ENCODE data around the gene SLC13A3.

SLC13A3 gene

GRCh38 chr20:46663531-46663930, 12.3 kb upstream of the SLC13A3 start:
- Histone ChIP-seq H3K4me3 (ENCODE audit: low read length) (no peak overlapping the region), H3K9me2 (replicated peaks; ENCODE audit: control insufficient read depth, low read length) (no peaks in the 10 kb centered on the region), H3K9me3 (ENCODE audit: control insufficient read depth, insufficient read depth, low read length) (no peaks in the 10 kb centered on the region), H3K27me3 (ENCODE audit: control insufficient read depth, low read length) (peaks cover 8% of the 10 kb centered on the region; the same call in 1 of the 2 replicates), H3K79me2 (ENCODE audit: control insufficient read depth, low read length) (no peaks in the 10 kb centered on the region), H3K27ac (ENCODE audit: low read depth, low read length) (no peak overlapping the region), H3K4me1 (ENCODE audit: control insufficient read depth, low read length) (no peaks in the 10 kb centered on the region), H3K4me2 (ENCODE audit: low read length) (no peak overlapping the region), H3K36me3 (ENCODE audit: control insufficient read depth, low read length) (no peaks in the 10 kb centered on the region), H3F3A (ENCODE audit: control insufficient read depth, insufficient read depth) (no peaks in the 10 kb centered on the region), H4K20me1 (ENCODE audit: control insufficient read depth, insufficient read depth, low read depth, low read length) (no peaks in the 10 kb centered on the region)
- TF ChIP-seq CTCF (IDR thresholded peaks at IDR 0.05; ENCODE audit: low read depth, low read length, poor library complexity, severe bottlenecking) (no peak), EZH2phosphoT487 (IDR thresholded peaks at IDR 0.05; ENCODE audit: borderline replicate concordance, low read length) (no peak)

- H3K4me2 ChIP-seq (ENCODE audit: low read length), result no peak overlapping the region
- no peak overlapping the region for H3K4me3 ChIP-seq (ENCODE audit: low read length)
- no peak for TF ChIP-seq EZH2phosphoT487 (IDR thresholded peaks at IDR 0.05; ENCODE audit: borderline replicate concordance, low read length)
- no peak for TF ChIP-seq CTCF (IDR thresholded peaks at IDR 0.05; ENCODE audit: low read depth, low read length, poor library complexity, severe bottlenecking)
These were observed 10.4 kb upstream of the SLC13A3 start for GRCh38 chr20:46661659-46662058.

GRCh38 chr20:46660487-46660886, 9.2 kb upstream of the SLC13A3 start:
- Histone ChIP-seq H3K36me3 (ENCODE audit: control insufficient read depth, low read length) (no peaks in the 10 kb centered on the region), H3F3A (ENCODE audit: control insufficient read depth, insufficient read depth) (no peaks in the 10 kb centered on the region), H3K4me3 (ENCODE audit: low read length) (no peak overlapping the region), H3K4me1 (ENCODE audit: control insufficient read depth, low read length) (no peaks in the 10 kb centered on the region), H3K9me3 (ENCODE audit: control insufficient read depth, insufficient read depth, low read length) (no peaks in the 10 kb centered on the region), H3K79me2 (ENCODE audit: control insufficient read depth, low read length) (no peaks in the 10 kb centered on the region), H4K20me1 (ENCODE audit: control insufficient read depth, insufficient read depth, low read depth, low read length) (no peaks in the 10 kb centered on the region), H3K4me2 (ENCODE audit: low read length) (no peak overlapping the region), H3K9me2 (replicated peaks; ENCODE audit: control insufficient read depth, low read length) (no peaks in the 10 kb centered on the region), H3K27me3 (ENCODE audit: control insufficient read depth, low read length) (peaks cover 6% of the 10 kb centered on the region; the same call in 1 of the 2 replicates), H3K27ac (ENCODE audit: low read depth, low read length) (no peak overlapping the region)
- TF ChIP-seq CTCF (IDR thresholded peaks at IDR 0.05; ENCODE audit: low read depth, low read length, poor library complexity, severe bottlenecking) (no peak), EZH2phosphoT487 (IDR thresholded peaks at IDR 0.05; ENCODE audit: borderline replicate concordance, low read length) (no peak)

More at GRCh38 chr20:46661659-46662058, 10.4 kb upstream of the SLC13A3 start:
- no peak overlapping the region for H3K27ac ChIP-seq (ENCODE audit: low read depth, low read length)
- no peaks in the 10 kb centered on the region for H4K20me1 ChIP-seq (ENCODE audit: control insufficient read depth, insufficient read depth, low read depth, low read length)
- H3K79me2 ChIP-seq (ENCODE audit: control insufficient read depth, low read length), result no peaks in the 10 kb centered on the region
- no peaks in the 10 kb centered on the region for H3K9me3 ChIP-seq (ENCODE audit: control insufficient read depth, insufficient read depth, low read length)
- H3K36me3 ChIP-seq (ENCODE audit: control insufficient read depth, low read length), result no peaks in the 10 kb centered on the region
- H3F3A ChIP-seq (ENCODE audit: control insufficient read depth, insufficient read depth), result no peaks in the 10 kb centered on the region
- peaks cover 6% of the 10 kb centered on the region; the same call in 1 of the 2 replicates for H3K27me3 ChIP-seq (ENCODE audit: control insufficient read depth, low read length)
- H3K4me1 ChIP-seq (ENCODE audit: control insufficient read depth, low read length), result no peaks in the 10 kb centered on the region
- H3K9me2 ChIP-seq (replicated peaks; ENCODE audit: control insufficient read depth, low read length), result no peaks in the 10 kb centered on the region

All from DOHH2 (cell line).